ENCODE results near the gene AP1S3.
"Not testable (repeated sequence)": the region's sequence is repeated elsewhere in the genome, so short reads cannot be mapped to it uniquely, and the experiment has no call there.

AP1S3 gene

DNA sequence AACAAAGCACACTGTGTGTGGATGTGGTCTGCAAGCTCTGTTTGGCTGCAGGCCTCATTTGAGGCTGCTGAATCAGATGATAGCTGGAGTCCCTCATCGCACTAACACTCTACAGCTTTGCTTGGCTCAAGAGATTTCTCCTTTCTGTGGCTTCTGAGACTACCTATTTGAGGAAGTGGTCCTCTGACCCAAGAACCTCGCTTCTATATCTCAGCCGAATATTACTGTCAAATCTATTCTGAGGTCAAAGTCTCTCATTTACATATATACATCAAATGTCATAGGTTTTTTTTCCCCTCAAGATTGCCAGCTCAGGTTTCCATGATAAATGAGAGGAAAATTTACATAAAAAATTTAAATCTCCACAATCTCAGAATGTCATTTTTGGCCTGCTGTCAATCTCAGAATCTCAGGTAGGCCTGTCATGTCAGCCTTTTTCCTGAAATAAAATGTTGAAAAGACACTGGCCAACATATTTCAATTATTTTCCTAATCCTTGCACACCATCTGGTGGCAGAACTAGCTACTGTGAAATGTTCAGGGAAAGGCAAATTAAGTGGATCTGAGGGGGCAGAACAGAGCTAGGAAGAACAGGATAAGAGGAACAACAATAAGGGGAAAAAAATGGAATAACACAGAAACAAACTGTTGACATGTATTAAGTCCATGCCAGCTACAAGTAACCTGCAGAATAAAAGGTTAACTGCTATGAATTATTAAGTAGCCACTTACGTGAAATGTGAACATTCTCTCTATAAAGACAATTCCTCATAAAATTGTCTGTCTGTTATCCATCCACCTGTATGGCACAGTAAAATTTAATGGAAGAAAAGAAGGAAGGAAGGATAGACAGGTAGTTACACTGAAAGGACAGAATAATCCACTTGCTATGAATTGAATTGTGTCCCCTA is 39.3 kb downstream of the AP1S3 start:
- DNase-seq = no peak

DNA sequence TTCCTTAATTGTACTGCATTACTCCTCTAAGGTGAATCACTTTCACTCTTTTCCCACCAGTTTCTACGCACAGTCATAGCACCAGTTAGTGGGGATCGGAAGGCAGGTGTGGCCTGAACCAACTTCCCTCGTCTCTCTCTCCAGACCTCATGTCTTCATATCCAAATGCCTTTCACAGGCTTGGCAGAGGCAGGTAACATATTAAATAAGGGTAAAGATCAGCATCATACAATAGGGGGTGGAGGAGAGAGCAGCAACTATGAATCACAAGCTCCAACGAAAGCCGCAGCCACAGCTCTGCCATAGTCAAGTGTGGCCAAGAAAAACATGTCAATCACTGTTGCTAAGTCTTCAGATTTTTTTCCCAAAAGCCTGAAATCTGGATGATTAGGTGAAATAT is 40.3 kb downstream of the AP1S3 start:
- no peak for DNase-seq

DNA sequence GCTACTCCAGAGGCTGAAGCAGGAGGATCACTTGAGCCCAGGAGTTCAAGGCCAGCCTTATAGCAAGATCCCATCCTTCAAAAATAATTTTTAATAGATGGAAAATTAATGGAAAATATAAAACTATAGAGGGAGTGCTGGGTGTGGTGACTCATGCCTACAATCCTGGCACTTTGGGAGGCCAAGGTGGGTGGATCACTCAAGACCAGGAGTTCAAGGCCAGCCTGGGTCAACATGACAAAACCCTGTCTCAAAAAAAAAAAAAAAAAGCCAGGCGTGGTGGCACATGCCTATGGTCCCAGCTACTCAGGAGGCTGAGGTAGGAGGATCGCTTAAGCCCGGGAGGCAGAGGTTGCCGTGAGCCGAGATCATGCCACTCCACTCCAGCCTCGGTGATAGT is 48.0 kb downstream of the AP1S3 start:
- DNase-seq = no peak

DNA sequence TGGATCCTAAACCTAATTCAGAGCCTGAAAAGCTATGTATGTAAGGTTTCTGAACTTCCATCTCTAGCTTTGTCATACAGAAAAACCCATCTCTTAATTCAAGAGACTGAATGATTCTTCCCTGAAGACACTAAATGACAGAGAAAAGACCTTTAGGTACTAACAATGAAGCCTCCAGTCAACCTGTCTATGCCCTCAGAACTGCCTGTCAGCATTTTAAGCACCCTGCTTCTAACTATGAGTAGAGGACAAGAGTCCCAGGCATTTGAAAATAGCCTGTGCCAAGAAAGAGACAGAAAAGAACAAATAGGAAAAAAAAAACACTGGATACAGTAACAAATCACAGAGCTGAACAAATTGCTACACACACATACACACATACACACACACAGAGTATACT is 48.6 kb downstream of the AP1S3 start:
- no peak for DNase-seq

DNA sequence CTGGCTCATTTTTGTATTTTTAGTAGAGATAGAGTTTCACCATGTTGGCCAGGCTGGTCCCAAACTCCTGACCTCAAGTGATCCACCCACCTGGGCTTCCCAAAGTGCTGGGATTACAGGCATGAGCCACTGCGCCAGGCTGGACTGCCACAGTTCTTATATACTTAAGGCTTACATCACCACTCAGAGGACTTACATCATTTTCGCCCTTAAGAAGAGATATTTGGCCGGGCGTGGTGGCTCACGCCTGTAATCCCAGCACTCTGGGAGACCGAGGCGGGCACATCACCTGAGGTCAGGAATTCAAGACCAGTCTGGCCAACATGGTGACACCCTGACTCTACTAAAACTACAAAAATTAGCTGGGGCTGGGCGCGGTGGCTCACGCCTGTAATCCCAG is 49.3 kb downstream of the AP1S3 start:
- DNase-seq = not testable (repeated sequence)

DNA sequence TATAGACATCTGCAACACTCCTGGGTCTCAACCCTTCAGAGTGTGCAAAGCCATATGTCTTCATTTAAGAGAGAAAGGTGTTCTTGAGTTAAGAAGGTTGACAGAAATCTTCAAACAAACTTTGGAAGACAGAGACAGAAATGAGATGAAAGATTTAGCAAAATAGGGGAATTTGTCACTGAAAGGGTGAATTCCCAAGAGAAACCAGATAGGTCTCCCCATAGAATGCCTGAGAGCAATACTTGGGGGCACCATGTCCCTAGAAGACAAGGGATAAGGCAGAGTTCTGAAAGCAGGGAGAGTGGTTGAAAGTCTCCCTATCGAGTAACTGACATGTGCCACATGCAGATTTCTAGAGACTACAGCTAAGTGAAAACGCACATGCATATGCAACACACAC is 50.0 kb downstream of the AP1S3 start:
- DNase-seq = no peak

DNA sequence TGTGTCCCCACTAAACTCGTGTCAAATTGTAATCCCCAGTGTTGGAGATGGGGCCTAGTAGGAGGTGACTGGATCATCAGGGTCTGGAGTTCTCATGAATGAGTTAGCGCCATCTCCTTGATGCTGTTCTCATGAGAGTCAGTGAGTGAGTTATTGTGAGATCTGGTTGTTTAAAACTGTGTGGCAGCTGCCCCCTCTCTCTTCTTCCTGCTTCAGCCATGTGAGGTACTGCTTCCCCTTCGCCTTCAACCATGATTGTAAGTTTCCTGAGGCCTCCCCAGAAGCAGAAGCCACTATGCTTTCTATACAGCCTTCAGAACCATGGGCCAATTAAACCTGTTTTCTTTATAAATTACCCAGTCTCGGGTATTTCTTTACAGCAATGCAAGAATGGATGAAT is 50.4 kb downstream of the AP1S3 start:
- DNase-seq = no peak

DNA sequence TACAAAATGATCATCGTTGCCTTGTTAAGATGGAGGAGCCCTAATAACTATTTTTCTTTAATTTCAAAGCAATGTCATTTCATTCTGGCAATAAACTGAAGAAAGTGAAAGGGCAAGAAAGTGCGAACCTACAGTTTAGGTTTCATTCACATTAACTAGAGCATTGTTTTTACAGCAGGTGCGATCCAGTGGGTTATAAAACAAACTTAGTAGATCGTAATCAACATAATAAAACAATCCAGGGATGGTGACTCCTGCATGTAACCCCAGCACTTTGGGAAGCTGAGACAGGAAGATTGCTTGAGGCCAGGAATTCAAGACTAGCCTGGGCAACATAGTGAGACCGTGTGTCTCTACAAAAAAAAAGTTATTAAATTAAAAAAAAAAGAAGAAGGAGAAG is 51.1 kb downstream of the AP1S3 start:
- DNase-seq = no peak

DNA sequence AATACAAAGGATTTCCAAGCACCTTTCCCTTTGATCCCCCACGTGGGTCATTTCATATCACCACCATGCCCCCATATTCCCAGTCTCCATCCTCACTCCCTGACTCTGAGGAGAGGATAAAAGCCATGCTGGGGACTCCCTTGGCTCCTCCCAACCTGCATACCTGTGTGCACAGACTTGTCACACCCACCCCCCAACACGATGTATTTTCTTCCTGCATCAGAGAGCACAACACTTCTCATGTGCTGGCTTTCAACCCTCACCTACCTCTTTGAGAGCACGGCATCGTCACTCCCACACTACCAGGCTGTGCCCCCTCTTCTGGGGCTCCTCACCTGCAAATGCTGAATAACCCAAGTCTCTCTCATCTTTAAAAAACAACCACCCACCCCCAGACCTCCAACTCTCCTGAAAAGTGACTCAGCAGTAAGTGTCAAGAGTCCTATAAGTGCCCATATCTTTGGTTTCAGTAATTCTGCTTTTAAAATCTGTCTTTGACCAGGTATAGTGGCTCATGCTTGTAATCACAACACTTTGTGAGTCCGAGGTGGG is 53.1 kb downstream of the AP1S3 start:
- no peak for DNase-seq

DNA sequence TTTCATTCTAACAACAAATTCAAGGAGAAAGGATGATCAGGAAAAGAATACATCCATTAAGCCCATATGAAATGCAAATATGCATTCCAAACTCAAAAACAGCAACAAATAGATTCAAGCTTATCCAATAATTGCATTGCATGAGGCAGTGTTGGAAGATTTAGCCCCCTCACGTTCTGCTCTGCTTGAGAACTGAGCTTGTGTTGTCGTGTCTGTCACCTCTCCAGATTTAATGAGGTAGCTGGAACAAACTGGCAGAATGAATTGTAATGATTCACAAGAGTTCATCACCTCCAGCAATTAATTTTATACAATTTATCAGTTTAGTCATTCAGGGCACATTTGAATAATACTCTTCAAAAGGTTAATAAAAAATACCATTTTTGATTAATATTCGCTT is 54.8 kb downstream of the AP1S3 start:
- no peak for DNase-seq

DNA sequence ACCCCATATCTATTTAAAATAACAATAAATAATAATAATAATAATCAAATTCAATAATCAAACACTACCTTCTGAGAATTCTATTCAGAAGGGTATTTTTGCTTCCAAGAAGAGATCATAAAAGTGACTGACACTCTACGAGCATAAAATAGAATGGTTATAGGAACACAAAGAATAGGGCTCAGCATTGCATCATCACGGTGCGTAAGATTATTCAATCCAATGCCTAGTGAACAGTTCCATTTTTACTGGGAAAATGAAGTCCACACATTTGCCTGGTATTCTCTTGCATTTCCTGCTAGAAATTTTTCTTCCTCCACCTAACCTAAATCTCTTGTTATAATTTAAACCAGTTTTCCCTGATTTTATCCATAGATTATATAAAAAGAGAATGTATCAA is 55.8 kb downstream of the AP1S3 start:
- DNase-seq = no peak

DNA sequence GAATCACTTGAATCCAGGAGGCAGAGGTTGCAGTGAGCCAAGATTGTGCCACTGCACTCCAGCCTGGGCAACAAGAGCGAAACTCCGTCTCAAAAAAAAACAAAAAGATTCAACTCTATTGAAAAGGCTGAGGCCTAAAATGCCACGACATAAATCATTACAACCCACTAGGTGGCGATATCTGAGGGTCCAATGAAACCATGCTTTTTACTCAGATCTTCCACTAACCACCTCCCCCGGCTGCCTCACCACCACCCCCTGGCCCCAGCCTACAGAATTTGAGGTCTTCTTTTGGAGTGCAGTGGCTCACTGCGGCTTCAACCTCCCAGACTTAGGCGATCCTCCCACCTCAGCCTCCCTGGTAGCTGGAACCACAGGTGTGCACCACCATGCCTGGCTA is 57.5 kb downstream of the AP1S3 start:
- peak; percentile 34 for DNase-seq

DNA sequence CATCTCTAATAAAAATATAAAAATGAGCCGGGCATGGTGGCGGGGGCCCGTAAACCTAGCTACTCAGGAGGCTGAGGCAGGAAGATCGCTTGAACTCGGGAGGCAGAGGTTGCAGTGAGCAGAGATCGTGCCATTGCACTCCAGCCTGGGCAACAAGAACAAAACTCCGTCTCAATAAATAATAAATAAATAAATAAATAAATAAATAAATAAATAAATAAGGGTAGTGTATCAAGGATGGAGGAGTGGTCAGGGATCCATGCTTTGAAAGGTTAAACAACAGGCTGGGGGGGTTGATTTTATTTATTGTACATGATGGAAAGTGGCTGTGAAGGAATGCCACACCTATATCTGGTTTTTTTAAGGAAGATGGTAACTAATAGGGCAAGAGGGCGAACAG is 63.2 kb downstream of the AP1S3 start:
- DNase-seq = no peak

DNA sequence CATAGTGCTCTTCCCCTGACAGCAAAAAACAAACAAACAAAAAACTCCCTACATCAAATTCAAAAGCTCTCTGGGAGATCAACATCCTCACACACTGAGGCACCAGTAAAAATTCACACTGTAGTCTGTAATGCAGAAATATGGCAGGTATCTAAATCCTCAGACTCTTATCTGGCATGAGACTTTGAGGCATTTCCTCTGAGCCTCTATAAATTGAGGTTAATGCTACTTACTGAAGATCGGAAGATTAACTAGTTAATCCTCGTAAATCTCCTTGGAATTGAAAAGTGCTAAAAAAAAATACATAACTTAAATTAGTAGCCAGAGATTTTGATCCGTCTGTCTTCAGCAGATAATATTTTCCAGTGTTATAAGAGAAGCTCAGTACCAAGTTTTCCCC is 65.0 kb downstream of the AP1S3 start:
- no peak for DNase-seq

DNA sequence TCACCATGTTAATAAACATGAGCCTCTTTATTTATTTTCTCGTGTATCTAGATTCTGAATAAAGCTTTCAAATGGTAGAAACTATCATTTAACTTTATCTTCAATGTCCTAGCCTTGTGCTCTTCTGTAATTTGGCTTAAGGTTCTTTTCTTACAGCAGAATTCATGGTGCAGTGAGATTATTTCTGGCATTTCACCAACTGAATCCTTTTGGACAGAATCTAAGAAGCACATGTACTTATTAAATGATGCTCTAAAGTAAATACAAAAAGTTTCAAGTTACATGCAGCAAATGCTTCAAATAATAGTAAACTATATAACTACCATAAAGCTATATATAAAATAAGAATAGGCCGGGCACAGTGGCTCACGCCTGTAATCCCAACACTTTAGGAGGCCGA is 65.9 kb downstream of the AP1S3 start:
- no peak for DNase-seq

DNA sequence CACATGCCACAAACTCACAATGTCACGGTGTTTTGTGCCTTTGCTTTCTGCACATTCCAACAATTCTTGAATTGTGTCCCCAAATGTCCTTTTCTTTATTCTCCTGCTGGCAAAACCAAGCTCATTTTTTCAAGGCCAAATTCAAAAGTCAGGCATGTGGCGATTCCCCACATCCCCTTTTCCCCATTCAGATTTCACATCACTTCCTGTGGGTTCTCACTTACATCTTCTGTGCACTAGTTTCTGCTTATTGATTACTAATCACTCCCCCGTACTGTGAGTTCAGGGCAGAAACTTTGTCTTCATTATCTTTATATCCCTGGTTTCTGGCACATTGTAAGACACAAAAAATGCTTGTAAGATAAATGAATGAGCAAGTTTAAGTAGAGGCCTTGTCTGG is 69.2 kb downstream of the AP1S3 start:
- no peak for DNase-seq

DNA sequence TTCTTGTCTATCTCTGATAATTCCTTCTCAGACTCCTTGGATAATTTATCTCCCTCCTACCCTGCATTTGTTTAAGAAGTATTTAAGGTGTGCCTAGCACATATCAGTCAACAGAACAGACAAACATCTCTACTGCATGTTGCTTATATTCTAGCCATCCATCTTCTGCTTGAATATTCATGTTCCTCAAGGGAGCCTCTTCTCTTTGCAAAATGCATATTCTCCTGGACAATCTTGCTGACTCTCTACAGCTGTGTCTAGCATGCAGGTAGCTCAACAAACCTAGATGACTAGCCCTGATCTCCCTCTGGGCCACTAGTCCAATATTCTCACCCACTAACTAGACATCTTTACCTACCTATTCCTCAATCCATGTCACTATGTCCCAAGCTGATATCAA is 70.0 kb downstream of the AP1S3 start:
- DNase-seq = no peak

DNA sequence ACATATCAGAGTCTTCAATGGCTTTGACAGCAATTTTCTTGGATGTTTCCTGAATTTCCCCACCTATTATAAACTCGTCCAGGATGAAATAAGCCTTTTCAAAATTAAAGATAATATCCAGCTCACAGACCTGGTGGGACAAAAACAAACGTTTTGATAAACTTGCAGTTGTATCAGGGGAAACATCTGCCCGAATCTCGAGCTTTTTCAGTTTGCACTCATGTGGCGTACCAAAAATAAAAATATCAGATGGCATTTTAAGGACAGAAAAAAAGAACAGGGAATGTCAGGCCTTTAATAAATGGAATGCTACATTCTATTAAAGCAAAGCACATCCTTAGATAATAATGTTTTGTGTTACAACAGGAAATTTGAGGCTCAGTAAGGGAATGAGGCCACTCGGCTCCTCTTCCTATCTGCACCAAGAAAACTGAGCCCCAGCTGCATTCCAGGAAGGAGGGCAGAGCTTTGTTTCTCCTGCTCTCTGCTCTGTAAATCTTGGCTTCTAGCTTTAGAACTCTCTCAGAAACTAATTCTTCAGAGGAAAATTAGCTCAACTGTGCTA is 72.1 kb downstream of the AP1S3 start:
- no peak for DNase-seq

DNA sequence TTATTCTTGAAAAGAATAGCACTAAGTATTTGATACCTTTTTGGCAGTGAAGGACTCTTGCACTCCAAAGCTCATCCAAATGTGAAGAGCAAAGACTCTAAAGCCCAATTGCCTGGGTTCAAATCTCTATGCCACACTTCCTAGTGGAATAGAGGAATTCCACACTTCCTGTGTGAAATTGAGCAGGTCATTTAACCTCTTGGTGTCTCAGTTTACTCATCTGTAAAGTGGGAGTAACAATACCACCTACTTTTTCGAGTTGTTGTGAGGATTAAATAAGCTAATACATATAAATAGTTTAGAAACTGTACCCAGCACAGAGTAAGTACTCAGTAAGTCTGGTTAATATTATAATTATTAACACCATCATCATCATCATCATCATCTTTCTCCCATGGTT is 72.6 kb downstream of the AP1S3 start:
- no peak for DNase-seq

DNA sequence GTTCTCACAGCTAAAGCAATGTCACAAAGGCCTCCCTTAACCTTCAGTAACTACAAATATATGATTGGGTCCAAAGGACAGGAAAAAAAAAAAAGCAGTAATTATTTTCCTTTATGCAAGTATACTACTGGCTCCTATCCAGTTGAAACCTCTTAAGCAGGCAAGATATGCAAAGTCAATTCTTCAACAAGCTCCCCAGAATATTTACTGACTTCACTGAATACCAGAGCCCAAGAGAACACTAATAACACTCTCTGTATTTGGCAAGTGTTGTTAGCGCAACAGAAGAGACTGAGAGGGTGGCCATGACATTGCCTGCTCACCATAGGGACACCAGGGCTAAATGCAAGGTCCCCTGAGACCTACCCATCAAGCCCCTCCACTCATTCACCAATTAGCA is 74.5 kb downstream of the AP1S3 start:
- no peak for DNase-seq

DNA sequence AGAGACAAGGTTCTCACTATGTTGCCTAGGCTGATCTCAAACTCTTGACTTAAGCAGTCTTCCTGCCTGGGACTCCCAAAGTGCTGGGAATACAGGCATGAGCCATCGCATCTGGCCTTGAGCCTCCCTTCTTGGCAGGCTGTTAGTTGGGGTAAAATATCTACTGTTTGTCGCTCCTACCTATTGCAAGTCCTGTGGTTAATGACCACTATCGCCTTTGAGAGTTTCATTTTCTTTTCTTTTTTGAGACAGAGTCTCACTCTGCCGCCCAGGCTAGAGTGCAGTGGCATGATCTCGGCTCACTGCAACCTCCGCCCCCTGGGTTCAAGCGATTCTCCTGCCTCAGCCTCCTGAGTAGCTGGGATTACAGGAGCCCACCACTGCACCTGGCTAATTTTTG is 75.6 kb downstream of the AP1S3 start:
- not testable (repeated sequence) for DNase-seq

DNA sequence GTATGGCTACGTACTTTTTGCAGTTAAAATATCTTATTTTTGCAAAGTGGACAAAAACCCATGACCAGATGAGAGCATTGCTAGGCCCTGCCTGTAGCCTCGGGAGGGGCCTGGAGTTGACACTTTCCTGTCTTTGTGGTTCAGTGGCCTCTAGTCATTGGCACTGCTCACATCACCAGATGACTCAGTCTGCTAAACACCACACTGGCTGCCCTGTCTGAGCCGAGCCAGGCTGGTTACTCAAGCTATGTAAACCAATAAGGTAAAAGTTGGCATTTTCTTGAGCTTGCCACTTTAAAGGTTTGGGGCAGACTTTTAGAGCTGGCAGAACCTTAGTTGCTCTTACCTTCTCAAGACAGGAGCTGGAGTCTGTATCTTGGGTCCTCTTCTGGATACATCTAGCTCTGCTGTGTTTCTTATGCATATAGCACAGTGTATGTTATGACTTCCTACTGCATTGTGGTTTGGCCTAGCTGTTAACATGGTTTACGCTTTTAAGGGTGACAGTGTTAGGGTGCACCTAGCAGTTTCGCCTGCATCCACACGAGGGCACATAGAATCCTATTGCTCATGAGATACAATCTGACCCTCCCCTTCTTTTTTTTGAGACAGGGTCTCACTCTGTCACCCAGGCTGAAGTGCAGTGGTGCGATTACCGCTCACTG is 76.4 kb downstream of the AP1S3 start:
- peak; percentile 54 for DNase-seq

DNA sequence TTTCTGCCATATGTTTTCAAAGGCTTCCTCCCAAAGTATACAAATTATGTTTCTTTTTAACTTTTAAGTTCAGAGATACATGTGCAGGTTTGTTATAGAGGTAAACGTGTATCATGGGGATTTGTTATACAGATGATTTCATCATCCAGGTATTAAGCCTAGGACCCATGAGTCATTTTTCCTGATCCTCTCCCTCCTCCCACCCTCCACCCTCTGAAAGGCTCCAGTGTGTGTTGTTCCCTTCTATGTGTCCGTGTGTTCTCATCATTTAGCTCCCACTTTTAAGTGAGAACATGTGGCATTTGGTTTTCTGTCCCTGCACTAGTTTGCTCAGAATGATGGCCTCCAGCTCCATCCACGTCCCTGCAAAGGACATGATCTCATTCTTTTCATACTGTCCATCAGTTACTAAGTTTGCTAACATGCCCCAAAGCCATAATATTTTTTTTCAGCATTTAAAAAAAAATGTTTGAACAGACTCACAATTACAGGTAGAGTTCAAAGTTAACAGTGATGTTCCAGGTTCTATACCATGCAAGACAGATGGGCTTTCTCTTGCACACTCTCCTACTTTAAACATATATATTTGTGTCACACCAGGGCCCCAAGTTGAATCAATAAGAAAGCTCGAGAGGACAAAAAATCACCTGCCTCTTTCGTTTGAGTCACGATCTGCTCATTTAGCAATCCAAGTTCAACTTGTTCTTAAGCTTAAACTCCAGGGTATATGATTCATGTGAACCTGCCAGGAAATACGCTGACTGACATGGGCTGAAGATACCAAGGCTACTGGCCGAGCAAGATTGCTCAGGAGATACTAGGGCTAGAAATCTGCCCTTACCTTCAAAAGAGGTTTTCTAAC is 77.6 kb downstream of the AP1S3 start:
- DNase-seq = no peak
